Activated CD8-positive, alpha-beta memory T cell treated with anti-CD3 and anti-CD28 coated beads for 4 hours (primary cell): ENCODE measurements around the gene BMP8B.
"Not testable (repeated sequence)": the region's sequence is repeated elsewhere in the genome, so short reads cannot be mapped to it uniquely, and the experiment has no call there.

Experiments
- DNase-seq, 2 donors: peaks; one replicate each; pipeline ENCODE4 v3.0.0-alpha.2; 2020; ENCODE audit warnings: low read depth in 2 of 2

BMP8B gene

GRCh38 chr1:39777896-39778295 lies 10.8 kb downstream of the BMP8B start:
- not testable (repeated sequence) for DNase-seq

GRCh38 chr1:39777306-39777705 lies 11.4 kb downstream of the BMP8B start:
- no peak for DNase-seq

GRCh38 chr1:39776886-39777285 lies 11.8 kb downstream of the BMP8B start:
- DNase-seq: no peak

GRCh38 chr1:39776400-39776713 lies 12.3 kb downstream of the BMP8B start:
- DNase-seq: no peak

GRCh38 chr1:39775676-39776399 lies 12.8 kb downstream of the BMP8B start:
- not testable (repeated sequence) for DNase-seq

GRCh38 chr1:39775141-39775540 lies 13.5 kb downstream of the BMP8B start:
- DNase-seq: not testable (repeated sequence)

GRCh38 chr1:39773369-39773979 lies 15.2 kb downstream of the BMP8B start:
- DNase-seq: not testable (repeated sequence)

GRCh38 chr1:39771022-39771532 lies 17.6 kb downstream of the BMP8B start, which contains the start of gene OXCT2:
OXCT2 (minus strand) TSS chr1:39771348; CDS start chr1:39771255, 93 bp downstream.
- not testable (repeated sequence) for DNase-seq

- DNase-seq: peak in 1 of 2 donors; percentile 20
Measured at GRCh38 chr1:39770100-39771021, 18.3 kb downstream of the BMP8B start.

- not testable (repeated sequence) for DNase-seq
Measured at GRCh38 chr1:39769502-39769901, 19.2 kb downstream of the BMP8B start.

- DNase-seq: not testable (repeated sequence)
Measured at GRCh38 chr1:39766466-39766865, 22.2 kb downstream of the BMP8B start.

GRCh38 chr1:39764512-39764911 lies 24.2 kb downstream of the BMP8B start:
- not testable (repeated sequence) for DNase-seq

GRCh38 chr1:39763619-39764374 lies 24.9 kb downstream of the BMP8B start:
- DNase-seq: not testable (repeated sequence)

GRCh38 chr1:39762550-39763540 lies 25.8 kb downstream of the BMP8B start:
- DNase-seq: no peak

GRCh38 chr1:39761557-39762260 lies 27.0 kb downstream of the BMP8B start:
- no peak for DNase-seq

- DNase-seq: no peak
Measured at GRCh38 chr1:39761016-39761415, 27.6 kb downstream of the BMP8B start.

- DNase-seq: no peak
Measured at GRCh38 chr1:39760074-39761008, 28.3 kb downstream of the BMP8B start.

GRCh38 chr1:39759436-39759726 lies 29.3 kb downstream of the BMP8B start:
- DNase-seq: no peak
